B cell (primary cell): Measurements from ENCODE around the gene VAV2. TPM values are rescaled to one million over a fixed set of nuclear protein-coding genes. Genes with fewer than 3 reads are reported as not detected.

Source experiments
- ATAC-seq: fragments of 200-7000 bp; cut with Tn5 transposase; one replicate; pipeline ENCODE4 v1.10.0; 2021; ENCODE audit warnings: low read depth, mild to moderate bottlenecking, moderate number of reproducible peaks, moderate library complexity
- CTCF ChIA-PET: fragments of 350-600 bp; sonication (Branson Sonifier 250); formaldehyde crosslinking; loops from one replicate; lab custom pipeline; 2021; ENCODE audit warnings: antibody characterized with exemption, inconsistent platforms; lab: Charles Lee
- POLR2A ChIA-PET: fragments of 350-600 bp; sonication (Branson Sonifier 250); formaldehyde crosslinking; loops from one replicate; lab custom pipeline; 2021; ENCODE audit warnings: antibody characterized with exemption; lab: Charles Lee
- DNase-seq: peaks from one replicate; pipeline ENCODE4 v3.0.0; 2013
- H2AFZ ChIP-seq: 2 replicates; pipeline ENCODE4 v1.6.1; 2012; ENCODE audit warnings: mild to moderate bottlenecking, low read depth, low read length; ENCODE audit not compliant: insufficient read depth, poor library complexity, severe bottlenecking
- H3K27ac ChIP-seq, 2 donors: 1 replicate in 1 of 2; 2 replicates in 1 of 2; pipeline ENCODE4 v1.5.1; 2012 to 2013; ENCODE audit warnings: low read length in 2 of 2, mild to moderate bottlenecking in 2 of 2, moderate library complexity in 1 of 2
- H3K27me3 ChIP-seq, 4 experiments: fragments of 200-600 bp in 1 of 4; sonication (generic) in 1 of 4; replicated peaks in 1 of 4; 1 replicate in 2 of 4; 2 replicates in 2 of 4; pipeline versions ENCODE4 v1.6.1 to v1.7.0; 2013 to 2016; ENCODE audit warnings: low read length in 3 of 4, mild to moderate bottlenecking in 2 of 4, mixed read lengths in 1 of 4, moderate library complexity in 1 of 4; ENCODE audit not compliant: insufficient read depth in 4 of 4, control insufficient read depth in 3 of 4; ENCODE audit errors: control extremely low read depth in 1 of 4
- H3K36me3 ChIP-seq, 2 experiments: replicated peaks in 1 of 2; 1 replicate in 1 of 2; 2 replicates in 1 of 2; pipeline versions ENCODE4 v1.6.1 to v1.7.1; 2013; ENCODE audit warnings: low read length in 1 of 2; ENCODE audit not compliant: insufficient read depth in 2 of 2, control insufficient read depth in 1 of 2; ENCODE audit errors: control extremely low read depth in 1 of 2, extremely low read depth in 1 of 2
- H3K4me1 ChIP-seq, 2 donors: fragments of 200-600 bp in 1 of 2; sonication (generic) in 1 of 2; 1 replicate in 1 of 2; 2 replicates in 1 of 2; pipeline versions ENCODE4 v1.5.1 to v1.6.1; 2013 to 2017; ENCODE audit warnings: low read length in 2 of 2; ENCODE audit not compliant: control insufficient read depth in 2 of 2, insufficient read depth in 2 of 2
- H3K4me2 ChIP-seq: replicated peaks from 2 replicates; pipeline ENCODE3; 2012; ENCODE audit warnings: mild to moderate bottlenecking, low read depth, low read length; ENCODE audit not compliant: poor library complexity, severe bottlenecking
- H3K4me3 ChIP-seq, 5 experiments: fragments of 200-600 bp in 1 of 5; sonication (generic) in 1 of 5; 1 replicate in 3 of 5; 2 replicates in 2 of 5; pipeline versions ENCODE4 v1.5.1 to v1.7.0; 2011 to 2016; ENCODE audit warnings: low read length in 4 of 5, mild to moderate bottlenecking in 4 of 5, low read depth in 2 of 5, control low read depth in 1 of 5, moderate library complexity in 1 of 5; ENCODE audit not compliant: insufficient read depth in 1 of 5; ENCODE audit errors: control extremely low read depth in 1 of 5, extremely low read depth in 1 of 5
- H3K79me2 ChIP-seq: fragments of 200-600 bp; sonication (generic); one replicate; pipeline ENCODE4 v1.6.0; 2016; ENCODE audit warnings: low read length; ENCODE audit not compliant: control insufficient read depth, insufficient read depth
- H3K9ac ChIP-seq: fragments of 200-600 bp; sonication (generic); 2 replicates; pipeline ENCODE4 v1.6.1; 2017; ENCODE audit warnings: mild to moderate bottlenecking, low read length, moderate library complexity
- H3K9me3 ChIP-seq, 3 donors: one replicate each; pipeline versions ENCODE4 v1.6.1 to v1.7.1; 2013; ENCODE audit warnings: low read length in 2 of 3; ENCODE audit not compliant: control insufficient read depth in 2 of 3, insufficient read depth in 1 of 3; ENCODE audit errors: control extremely low read depth in 1 of 3
- H4K20me1 ChIP-seq: 2 replicates; pipeline ENCODE4 v1.6.0; 2012; ENCODE audit warnings: mild to moderate bottlenecking, low read length; ENCODE audit not compliant: insufficient read depth, control insufficient read depth, poor library complexity, severe bottlenecking
- H3K27ac Mint-ChIP-seq: one replicate; pipeline ENCODE4 v1.8.0; 2021; ENCODE audit warnings: mixed read lengths
- H3K27me3 Mint-ChIP-seq: one replicate; pipeline ENCODE4 v1.8.0; 2021; ENCODE audit warnings: mixed read lengths
- H3K4me1 Mint-ChIP-seq: one replicate; pipeline ENCODE4 v1.8.0; 2021; ENCODE audit warnings: mixed read lengths
- H3K4me3 Mint-ChIP-seq: one replicate; pipeline ENCODE4 v1.8.0; 2021; ENCODE audit warnings: mixed read lengths
- H3K9me3 Mint-ChIP-seq: one replicate; pipeline ENCODE4 v1.8.0; 2022; ENCODE audit warnings: mixed read lengths; ENCODE audit not compliant: insufficient read depth
- CTCF ChIP-seq: fragments of 200-600 bp; IDR thresholded peaks from one replicate; pipeline ENCODE4 v1.8.0; 2022; ENCODE audit warnings: antibody characterized with exemption, mild to moderate bottlenecking
- EZH2 ChIP-seq: IDR thresholded peaks from 2 replicates; pipeline ENCODE4 v1.6.1; 2012; ENCODE audit warnings: borderline replicate concordance, low read depth, mild to moderate bottlenecking, moderate library complexity, low read length; ENCODE audit not compliant: insufficient read depth, poor library complexity, severe bottlenecking
- WGBS: methylation state at CpG from one replicate; pipeline ENCODE4 v1.1.5; 2013; ENCODE audit warnings: missing lambda C conversion rate; ENCODE audit not compliant: insufficient coverage; 5-methylcytosine and 5-hydroxymethylcytosine counted together
- intact Hi-C: fragments of 100-400 bp; cut with micrococcal nuclease; formaldehyde crosslinking; loops from one replicate; pipeline ENCODE4 v1.10.0; 2022
- polyA plus RNA-seq: library from polyadenylated mRNA; depleted of rRNA; stranded (reverse); fragments of >200 nt; gene quantifications from 2 replicates; pipeline ENCODE4 v1.2.3, GENCODE V29; 2012
- total RNA-seq, 2 donors: library from RNA; stranded (reverse); fragments of 120-200 nt in 1 of 2; gene quantifications; 1 replicate in 1 of 2; 2 replicates in 1 of 2; pipeline versions ENCODE4 v1.2.3 to v1.2.4, GENCODE V29; 2013 to 2022

VAV2 gene
- total and polyA plus RNA-seq, 2 donors (not counting 1 experiment from before 2014, with no cell fraction given), result 34.4 to 128 TPM

GRCh38 chr9:133781828-133782135 lies 210.3 kb downstream of the VAV2 start:
- intact Hi-C loops, result loop anchor here (1.0 kb wide), 2 partner anchors 12 to 213 kb away; no protein-coding TSS in a partner anchor
- no peaks in the 10 kb centered on the region for H3K27me3 ChIP-seq
- POLR2A ChIA-PET, result interaction anchor here (1.5 kb wide), 1 partner anchor 212 kb away, joined by 16 read pairs; no protein-coding TSS in a partner anchor

More at GRCh38 chr9:133781828-133782135, 210.3 kb downstream of the VAV2 start:
- Histone ChIP-seq H2AFZ (no peak overlapping the region), H3K36me3 (peaks cover 0 to 64% of the 10 kb centered on the region in 2 experiments), H3K9ac (no peak overlapping the region), H3K79me2 (peaks cover 64% of the 10 kb centered on the region), H3K4me1 (peaks cover 47 to 55% of the 10 kb centered on the region in 2 donors), H3K27ac (no peak overlapping the region), H4K20me1 (peaks cover 36% of the 10 kb centered on the region), H3K4me2 (no peak overlapping the region), H3K4me3 (no peak overlapping the region), H3K9me3 (no peaks in the 10 kb centered on the region)
- no CpG with 5 or more reads among the region's 10 CpGs for WGBS
- no peak for DNase-seq
- no peaks in the 10 kb centered on the region for H3K9me3 Mint-ChIP-seq
- CTCF ChIA-PET, result interaction anchor here (0.6 to 19.3 kb wide), 33 partner anchors 8 to 319 kb away, joined by 3 to 561 read pairs (median 6); partner anchors contain the start of genes BRD3OS and SARDH
- H3K4me3 Mint-ChIP-seq, result no peak overlapping the region
- TF ChIP-seq CTCF (no peak), EZH2 (no peak)
- ATAC-seq, result no peak
- peaks cover 54% of the 10 kb centered on the region for H3K4me1 Mint-ChIP-seq
- H3K27me3 Mint-ChIP-seq, result no peaks in the 10 kb centered on the region
- no peak overlapping the region for H3K27ac Mint-ChIP-seq
